Measurements from ENCODE around the gene S100A16.

S100A16 gene

GRCh38 chr1:153612755-153613331 is at the start of gene S100A16:
Gene S100A16 (minus strand): TSS chr1:153613137. CDS start chr1:153608151, 4,986 bp downstream.
- Mint-ChIP-seq H3K9me3 (no peaks in the 10 kb centered on the region), H3K36me3 (no peaks in the 10 kb centered on the region), H3K4me1 (peaks cover 29% of the 10 kb centered on the region), H3K4me3 (no peak within 1 kb of the TSS), H3K27ac (peak within 1 kb of the TSS; percentile 40), H3K27me3 (no peaks in the 10 kb centered on the region)
- no peak for ATAC-seq

- Mint-ChIP-seq H3K27ac (no peak overlapping the region), H3K4me1 (peaks cover 20% of the 10 kb centered on the region), H3K4me3 (no peak overlapping the region), H3K36me3 (peaks cover 50% of the 10 kb centered on the region), H3K27me3 (no peaks in the 10 kb centered on the region), H3K9me3 (no peaks in the 10 kb centered on the region)
- no peak for ATAC-seq
Observed at GRCh38 chr1:153662269-153662668, 49.3 kb upstream of the S100A16 start.

GRCh38 chr1:153661111-153661708 is 48.3 kb upstream of the S100A16 start:
- no peak overlapping the region for H3K27ac Mint-ChIP-seq
- no peak for ATAC-seq
- H3K9me3 Mint-ChIP-seq, result no peaks in the 10 kb centered on the region
- H3K36me3 Mint-ChIP-seq, result peaks cover 40% of the 10 kb centered on the region
- no peaks in the 10 kb centered on the region for H3K27me3 Mint-ChIP-seq
- H3K4me1 Mint-ChIP-seq, result peaks cover 20% of the 10 kb centered on the region
- H3K4me3 Mint-ChIP-seq, result no peak overlapping the region

- no peak for ATAC-seq
Observed at GRCh38 chr1:153659656-153660055, 46.7 kb upstream of the S100A16 start.

GRCh38 chr1:153659175-153659534 is 46.2 kb upstream of the S100A16 start:
- H3K27ac Mint-ChIP-seq, result peak overlapping the region; percentile 93

More at GRCh38 chr1:153659656-153660055, 46.7 kb upstream of the S100A16 start:
- Mint-ChIP-seq H3K27ac (peak overlapping the region; percentile 93), H3K36me3 (peaks cover 27% of the 10 kb centered on the region), H3K27me3 (no peaks in the 10 kb centered on the region), H3K4me1 (peaks cover 20% of the 10 kb centered on the region), H3K9me3 (no peaks in the 10 kb centered on the region), H3K4me3 (peak overlapping the region; percentile 99)

GRCh38 chr1:153658400-153659174 is 45.6 kb upstream of the S100A16 start, which contains the start of gene SNAPIN:
Gene SNAPIN (plus strand): TSS chr1:153658703. CDS start chr1:153658744, 41 bp downstream.
- peak; percentile 99 for ATAC-seq
- H3K27ac Mint-ChIP-seq, result peak within 1 kb of the TSS; percentile 93
- peaks cover 20% of the 10 kb centered on the region for H3K4me1 Mint-ChIP-seq
- no peaks in the 10 kb centered on the region for H3K27me3 Mint-ChIP-seq
- H3K4me3 Mint-ChIP-seq, result peak within 1 kb of the TSS; percentile 99
- H3K9me3 Mint-ChIP-seq, result no peaks in the 10 kb centered on the region
- peaks cover 19% of the 10 kb centered on the region for H3K36me3 Mint-ChIP-seq

More at GRCh38 chr1:153659175-153659534, 46.2 kb upstream of the S100A16 start:
- Mint-ChIP-seq H3K4me1 (peaks cover 20% of the 10 kb centered on the region), H3K9me3 (no peaks in the 10 kb centered on the region), H3K4me3 (peak overlapping the region; percentile 99), H3K27me3 (no peaks in the 10 kb centered on the region), H3K36me3 (peaks cover 25% of the 10 kb centered on the region)
- no peak for ATAC-seq

- Mint-ChIP-seq H3K9me3 (no peaks in the 10 kb centered on the region), H3K36me3 (no peaks in the 10 kb centered on the region), H3K27me3 (no peaks in the 10 kb centered on the region), H3K27ac (no peak overlapping the region), H3K4me1 (peaks cover 20% of the 10 kb centered on the region), H3K4me3 (no peak overlapping the region)
- no peak for ATAC-seq
Observed at GRCh38 chr1:153655333-153655732, 42.4 kb upstream of the S100A16 start.

GRCh38 chr1:153652805-153653500 is 40.0 kb upstream of the S100A16 start:
- Mint-ChIP-seq H3K9me3 (no peaks in the 10 kb centered on the region), H3K4me3 (no peak overlapping the region), H3K27ac (no peak overlapping the region), H3K4me1 (peaks cover 6% of the 10 kb centered on the region), H3K27me3 (no peaks in the 10 kb centered on the region), H3K36me3 (no peaks in the 10 kb centered on the region)
- no peak for ATAC-seq

GRCh38 chr1:153651771-153652170 is 38.8 kb upstream of the S100A16 start:
- no peak overlapping the region for H3K4me3 Mint-ChIP-seq
- peaks cover 8% of the 10 kb centered on the region for H3K36me3 Mint-ChIP-seq
- peaks cover 13% of the 10 kb centered on the region for H3K4me1 Mint-ChIP-seq
- H3K27ac Mint-ChIP-seq, result no peak overlapping the region
- no peaks in the 10 kb centered on the region for H3K9me3 Mint-ChIP-seq
- no peak for ATAC-seq
- H3K27me3 Mint-ChIP-seq, result no peaks in the 10 kb centered on the region

- peaks cover 27% of the 10 kb centered on the region for H3K36me3 Mint-ChIP-seq
- no peaks in the 10 kb centered on the region for H3K27me3 Mint-ChIP-seq
- no peak for ATAC-seq
- H3K4me1 Mint-ChIP-seq, result peaks cover 23% of the 10 kb centered on the region
- no peak overlapping the region for H3K4me3 Mint-ChIP-seq
- H3K27ac Mint-ChIP-seq, result peak overlapping the region; percentile 23
- H3K9me3 Mint-ChIP-seq, result no peaks in the 10 kb centered on the region
Observed at GRCh38 chr1:153649863-153650235, 36.9 kb upstream of the S100A16 start.

GRCh38 chr1:153649137-153649862 is 36.4 kb upstream of the S100A16 start:
- H3K4me3 Mint-ChIP-seq, result no peak overlapping the region
- H3K27ac Mint-ChIP-seq, result peak overlapping the region; percentile 23
- no peaks in the 10 kb centered on the region for H3K9me3 Mint-ChIP-seq
- ATAC-seq, result no peak
- H3K36me3 Mint-ChIP-seq, result peaks cover 32% of the 10 kb centered on the region
- H3K27me3 Mint-ChIP-seq, result no peaks in the 10 kb centered on the region
- H3K4me1 Mint-ChIP-seq, result peaks cover 23% of the 10 kb centered on the region

- Mint-ChIP-seq H3K27me3 (no peaks in the 10 kb centered on the region), H3K4me3 (no peak overlapping the region), H3K36me3 (peaks cover 44% of the 10 kb centered on the region), H3K9me3 (no peaks in the 10 kb centered on the region), H3K27ac (peak overlapping the region; percentile 48), H3K4me1 (peaks cover 34% of the 10 kb centered on the region)
- no peak for ATAC-seq
Observed at GRCh38 chr1:153648000-153648643, 35.2 kb upstream of the S100A16 start.

- H3K27ac Mint-ChIP-seq, result peak overlapping the region; percentile 48
Observed at GRCh38 chr1:153647346-153647714, 34.4 kb upstream of the S100A16 start.

GRCh38 chr1:153646672-153647345 is 33.9 kb upstream of the S100A16 start:
- H3K27ac Mint-ChIP-seq, result peak overlapping the region; percentile 48
- H3K36me3 Mint-ChIP-seq, result peaks cover 56% of the 10 kb centered on the region
- H3K9me3 Mint-ChIP-seq, result no peaks in the 10 kb centered on the region
- no peak for ATAC-seq
- peaks cover 38% of the 10 kb centered on the region for H3K4me1 Mint-ChIP-seq
- H3K4me3 Mint-ChIP-seq, result no peak overlapping the region
- no peaks in the 10 kb centered on the region for H3K27me3 Mint-ChIP-seq

More at GRCh38 chr1:153647346-153647714, 34.4 kb upstream of the S100A16 start:
- Mint-ChIP-seq H3K36me3 (peaks cover 51% of the 10 kb centered on the region), H3K9me3 (no peaks in the 10 kb centered on the region), H3K4me1 (peaks cover 38% of the 10 kb centered on the region), H3K27me3 (no peaks in the 10 kb centered on the region), H3K4me3 (no peak overlapping the region)
- ATAC-seq, result no peak

All from stimulated activated memory B cell treated with anti-CD40 and anti-IgM and Interleukin-4, amounts not matched to agents 10 μg/mL and 1 μg/mL and 100 μg/mL, for 72 hours (primary cell).